ENCODE measurements around the gene ATP8B4.

GRCh38 chr15:49877117-49877872 lies 241.7 kb downstream of the ATP8B4 start:
- TF ChIP-seq CTCF (IDR thresholded peaks at IDR 0.05; ENCODE audit: low read depth, low read length, missing input control): no peak
- no peak for TF ChIP-seq RAD21 (IDR thresholded peaks at IDR 0.05)
- TF ChIP-seq, protein P1, sequence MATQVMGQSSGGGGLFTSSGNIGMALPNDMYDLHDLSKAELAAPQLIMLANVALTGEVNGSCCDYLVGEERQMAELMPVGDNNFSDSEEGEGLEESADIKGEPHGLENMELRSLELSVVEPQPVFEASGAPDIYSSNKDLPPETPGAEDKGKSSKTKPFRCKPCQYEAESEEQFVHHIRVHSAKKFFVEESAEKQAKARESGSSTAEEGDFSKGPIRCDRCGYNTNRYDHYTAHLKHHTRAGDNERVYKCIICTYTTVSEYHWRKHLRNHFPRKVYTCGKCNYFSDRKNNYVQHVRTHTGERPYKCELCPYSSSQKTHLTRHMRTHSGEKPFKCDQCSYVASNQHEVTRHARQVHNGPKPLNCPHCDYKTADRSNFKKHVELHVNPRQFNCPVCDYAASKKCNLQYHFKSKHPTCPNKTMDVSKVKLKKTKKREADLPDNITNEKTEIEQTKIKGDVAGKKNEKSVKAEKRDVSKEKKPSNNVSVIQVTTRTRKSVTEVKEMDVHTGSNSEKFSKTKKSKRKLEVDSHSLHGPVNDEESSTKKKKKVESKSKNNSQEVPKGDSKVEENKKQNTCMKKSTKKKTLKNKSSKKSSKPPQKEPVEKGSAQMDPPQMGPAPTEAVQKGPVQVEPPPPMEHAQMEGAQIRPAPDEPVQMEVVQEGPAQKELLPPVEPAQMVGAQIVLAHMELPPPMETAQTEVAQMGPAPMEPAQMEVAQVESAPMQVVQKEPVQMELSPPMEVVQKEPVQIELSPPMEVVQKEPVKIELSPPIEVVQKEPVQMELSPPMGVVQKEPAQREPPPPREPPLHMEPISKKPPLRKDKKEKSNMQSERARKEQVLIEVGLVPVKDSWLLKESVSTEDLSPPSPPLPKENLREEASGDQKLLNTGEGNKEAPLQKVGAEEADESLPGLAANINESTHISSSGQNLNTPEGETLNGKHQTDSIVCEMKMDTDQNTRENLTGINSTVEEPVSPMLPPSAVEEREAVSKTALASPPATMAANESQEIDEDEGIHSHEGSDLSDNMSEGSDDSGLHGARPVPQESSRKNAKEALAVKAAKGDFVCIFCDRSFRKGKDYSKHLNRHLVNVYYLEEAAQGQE (IDR thresholded peaks at IDR 0.05): no peak

Measured in liver (tissue), 3 donors.